AG09309 (cell line): Measurements from ENCODE around the gene LYAR.

Experiments
- DNase-seq: peaks from one replicate; pipeline ENCODE4 v3.0.0-alpha.2; 2010; ENCODE audit warnings: low read depth
- H3K4me3 ChIP-seq: 2 replicates; pipeline ENCODE4 v1.5.1; 2011; ENCODE audit warnings: mild to moderate bottlenecking, low read depth, low read length, moderate library complexity; ENCODE audit not compliant: control insufficient read depth
- CTCF ChIP-seq: IDR thresholded peaks from 2 replicates; pipeline ENCODE4 v1.5.1; 2011; ENCODE audit warnings: mild to moderate bottlenecking, low read depth, low read length, inconsistent platforms; ENCODE audit not compliant: insufficient read depth, control insufficient read depth; ENCODE audit errors: missing control alignments

Gene LYAR

GRCh38 chr4:4316150-4316495 is 26.2 kb upstream of the LYAR start:
- no peak for TF ChIP-seq CTCF
- H3K4me3 ChIP-seq, result no peak overlapping the region
- no peak for DNase-seq

DNA sequence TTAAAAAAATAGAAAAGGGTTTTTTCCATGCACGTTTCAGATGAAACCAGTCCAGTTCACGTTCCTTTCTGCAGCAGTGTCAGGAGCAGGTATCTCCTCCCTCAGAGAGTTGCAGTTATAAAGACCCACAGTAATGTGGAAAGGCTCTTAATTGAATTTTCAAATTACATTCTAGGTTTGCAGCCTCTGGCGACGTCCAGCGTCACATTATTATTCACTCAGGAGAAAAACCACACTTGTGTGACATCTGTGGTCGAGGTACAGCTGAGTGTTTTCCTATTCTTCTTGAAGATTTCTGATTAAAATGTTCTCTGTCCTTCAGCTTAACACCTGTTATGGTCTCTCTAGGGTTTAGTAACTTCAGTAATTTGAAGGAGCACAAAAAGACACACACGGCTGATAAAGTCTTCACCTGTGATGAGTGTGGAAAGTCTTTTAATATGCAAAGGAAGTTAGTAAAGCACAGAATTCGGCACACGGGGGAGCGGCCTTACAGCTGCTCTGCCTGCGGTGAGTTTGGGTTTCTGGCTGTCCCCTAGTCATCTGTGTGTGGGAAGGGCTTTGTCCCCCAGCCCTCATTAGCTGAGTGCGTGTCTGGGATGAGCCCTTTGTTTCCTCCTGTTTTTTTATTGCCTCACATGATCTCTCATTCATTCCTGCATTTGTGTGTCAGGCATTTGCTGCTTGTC is 25.7 kb upstream of the LYAR start:
- no peak overlapping the region for H3K4me3 ChIP-seq
- no peak for TF ChIP-seq CTCF
- DNase-seq, result no peak

DNA sequence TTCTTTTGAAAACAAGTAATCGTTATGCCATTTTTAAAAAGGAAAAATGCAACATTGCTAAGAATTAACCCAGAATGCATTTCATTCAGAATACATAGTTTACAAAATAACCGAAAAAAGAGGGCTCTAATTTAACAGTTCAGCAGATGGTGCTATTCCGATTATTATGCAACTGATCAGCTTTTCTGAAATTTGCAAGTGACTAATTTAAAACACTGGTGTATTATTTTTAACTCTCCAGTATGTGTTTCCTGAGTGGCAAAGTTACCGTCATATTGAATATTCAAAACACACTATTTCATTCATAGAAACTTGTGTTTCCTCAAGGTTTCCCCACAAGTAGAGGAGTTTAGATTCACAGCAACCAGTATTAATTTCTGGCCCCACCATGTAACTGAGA is 21.2 kb upstream of the LYAR start:
- no peak for DNase-seq
- H3K4me3 ChIP-seq, result no peak overlapping the region
- TF ChIP-seq CTCF, result no peak

DNA sequence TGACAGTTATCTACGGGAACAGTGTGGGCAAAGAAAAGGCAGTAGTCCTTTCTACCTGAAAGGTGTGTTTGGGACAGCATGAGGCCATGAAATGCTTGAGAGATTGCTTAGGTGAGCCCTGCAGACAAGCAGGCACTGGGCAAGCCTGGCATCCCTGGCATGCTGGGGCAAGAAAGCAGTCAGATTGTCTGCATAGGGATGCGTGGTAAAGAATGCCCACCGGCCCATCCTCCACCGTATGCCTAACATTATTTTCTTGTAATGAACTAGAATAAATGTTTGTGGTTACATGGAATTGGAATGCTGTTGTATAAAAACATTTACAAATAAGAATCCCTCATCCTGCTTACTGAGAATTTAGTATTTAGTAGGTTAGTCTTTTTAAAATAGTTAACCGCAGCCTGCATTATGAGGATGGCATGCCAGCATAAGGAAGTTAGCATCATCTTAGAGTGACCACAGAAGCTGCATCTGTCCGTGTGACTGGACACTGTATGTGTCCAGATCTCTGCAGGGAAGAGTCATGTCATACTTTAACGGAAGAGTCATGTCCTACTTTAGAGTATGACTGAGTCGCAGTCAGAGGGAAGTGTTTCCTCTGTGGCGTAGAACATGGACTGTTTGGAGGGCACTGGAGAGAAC is 19.0 kb upstream of the LYAR start:
- no peak for TF ChIP-seq CTCF
- no peak overlapping the region for H3K4me3 ChIP-seq
- peak; percentile 57 for DNase-seq

- DNase-seq, result no peak
- H3K4me3 ChIP-seq, result no peak overlapping the region
- TF ChIP-seq CTCF, result no peak
Observed at GRCh38 chr4:4306920-4307319, 17.0 kb upstream of the LYAR start.

DNA sequence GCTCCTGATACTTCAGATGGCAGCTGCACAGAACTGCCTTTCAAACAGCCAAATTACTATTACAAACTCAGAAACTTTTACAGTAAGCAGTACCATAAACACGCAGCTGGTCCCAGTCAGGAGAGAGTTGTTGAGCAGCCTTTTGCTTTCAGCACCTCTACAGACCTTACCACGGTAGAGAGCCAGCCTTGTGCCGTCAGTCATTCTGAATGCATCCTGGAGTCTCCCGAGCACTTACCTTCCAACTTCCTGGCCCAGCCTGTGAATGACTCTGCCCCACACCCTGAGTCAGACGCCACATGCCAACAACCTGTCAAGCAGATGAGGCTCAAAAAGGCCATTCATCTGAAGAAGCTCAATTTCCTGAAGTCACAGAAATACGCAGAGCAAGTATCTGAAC is 12.5 kb upstream of the LYAR start:
- no peak for DNase-seq
- H3K4me3 ChIP-seq, result no peak overlapping the region
- no peak for TF ChIP-seq CTCF
